ENCODE data around the gene LRRC25.
"Not testable (repeated sequence)": the region's sequence is repeated elsewhere in the genome, so short reads cannot be mapped to it uniquely, and the experiment has no call there.

The LRRC25 gene

DNA sequence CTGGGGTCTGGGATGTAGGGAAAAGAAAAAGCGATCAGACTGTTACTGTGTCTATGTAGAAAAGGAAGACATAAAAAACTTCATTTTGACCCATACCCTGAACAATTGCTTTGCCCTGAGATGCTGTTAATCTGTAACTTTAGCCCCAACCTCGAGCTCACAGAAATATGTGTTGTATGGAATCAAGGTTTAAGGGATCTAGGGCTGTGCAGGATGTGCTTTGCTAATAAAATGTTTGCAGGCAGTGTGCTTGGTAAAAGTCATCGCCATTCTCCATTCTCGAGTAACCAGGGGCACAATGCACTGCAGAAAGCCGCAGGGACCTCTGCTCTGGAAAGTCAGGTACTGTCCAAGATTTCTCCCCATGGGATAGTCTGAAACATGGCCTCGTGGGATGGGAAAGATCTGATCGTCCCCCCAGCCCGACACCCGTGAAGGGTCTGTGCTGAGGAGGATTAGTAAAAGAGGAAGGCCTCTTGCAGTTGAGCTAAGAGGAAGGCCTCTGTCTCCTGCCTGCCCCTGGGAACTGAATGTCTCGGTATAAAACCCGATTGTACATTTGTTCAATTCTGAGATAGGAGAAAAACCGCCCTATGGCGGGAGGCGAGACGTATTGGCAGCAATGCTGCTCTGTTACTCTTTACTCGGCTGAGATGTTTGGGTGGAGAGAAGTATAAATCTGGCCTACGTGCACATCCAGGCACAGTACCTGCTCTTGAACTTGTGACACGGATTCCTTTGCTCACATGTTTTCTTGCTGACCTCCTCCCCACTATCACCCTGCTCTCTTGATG, 5.2 kb upstream of the LRRC25 start:
- not testable (repeated sequence) for DNase-seq (ENCODE audit: low read depth)

DNA sequence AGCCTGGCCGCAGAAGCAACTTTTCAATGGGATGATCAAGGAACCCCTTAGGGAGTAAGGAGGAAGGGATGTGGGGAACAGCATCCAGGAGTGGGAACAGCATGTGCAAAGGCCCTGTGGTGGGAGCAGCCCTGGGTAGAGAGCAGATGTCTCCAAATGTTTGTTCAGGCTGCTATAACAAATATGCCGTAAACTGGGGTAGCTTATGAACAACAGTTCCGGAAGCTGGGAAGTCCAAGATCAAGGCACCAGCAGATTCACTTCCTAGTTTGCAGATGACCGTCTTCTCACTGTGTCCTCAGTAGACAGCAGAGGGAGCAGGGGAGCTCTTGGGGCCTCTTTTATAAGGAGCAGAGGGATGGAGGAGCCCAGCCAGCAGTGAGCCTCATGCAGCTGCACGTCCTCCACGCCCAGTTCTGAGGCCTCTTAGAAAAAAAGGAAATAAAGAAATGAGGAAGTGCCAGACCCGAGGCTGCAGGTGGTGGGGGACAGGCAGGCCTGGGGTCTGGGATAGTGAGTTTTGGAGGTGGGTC, 4.2 kb upstream of the LRRC25 start:
- no peak for DNase-seq (ENCODE audit: low read depth)

DNA sequence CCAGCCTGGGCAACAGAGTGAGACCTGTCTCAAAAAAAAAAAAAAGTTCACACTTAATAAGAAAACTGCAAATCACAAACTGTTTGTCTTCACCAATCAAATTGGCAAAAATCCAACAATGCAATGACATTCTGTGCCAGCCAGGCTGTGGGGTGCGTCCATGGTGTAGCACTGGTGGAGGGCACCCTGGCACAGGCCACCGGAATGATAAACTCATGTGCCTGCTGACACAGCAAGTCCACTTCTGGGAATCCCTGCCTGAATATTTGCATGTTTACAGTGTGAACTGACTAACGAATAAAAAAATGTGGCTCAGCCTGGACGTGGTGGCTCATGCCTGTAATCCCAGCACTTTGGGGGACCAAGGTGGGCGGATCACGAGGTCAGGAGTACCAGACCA, 1.6 kb upstream of the LRRC25 start:
- DNase-seq (ENCODE audit: low read depth), result no peak

DNA sequence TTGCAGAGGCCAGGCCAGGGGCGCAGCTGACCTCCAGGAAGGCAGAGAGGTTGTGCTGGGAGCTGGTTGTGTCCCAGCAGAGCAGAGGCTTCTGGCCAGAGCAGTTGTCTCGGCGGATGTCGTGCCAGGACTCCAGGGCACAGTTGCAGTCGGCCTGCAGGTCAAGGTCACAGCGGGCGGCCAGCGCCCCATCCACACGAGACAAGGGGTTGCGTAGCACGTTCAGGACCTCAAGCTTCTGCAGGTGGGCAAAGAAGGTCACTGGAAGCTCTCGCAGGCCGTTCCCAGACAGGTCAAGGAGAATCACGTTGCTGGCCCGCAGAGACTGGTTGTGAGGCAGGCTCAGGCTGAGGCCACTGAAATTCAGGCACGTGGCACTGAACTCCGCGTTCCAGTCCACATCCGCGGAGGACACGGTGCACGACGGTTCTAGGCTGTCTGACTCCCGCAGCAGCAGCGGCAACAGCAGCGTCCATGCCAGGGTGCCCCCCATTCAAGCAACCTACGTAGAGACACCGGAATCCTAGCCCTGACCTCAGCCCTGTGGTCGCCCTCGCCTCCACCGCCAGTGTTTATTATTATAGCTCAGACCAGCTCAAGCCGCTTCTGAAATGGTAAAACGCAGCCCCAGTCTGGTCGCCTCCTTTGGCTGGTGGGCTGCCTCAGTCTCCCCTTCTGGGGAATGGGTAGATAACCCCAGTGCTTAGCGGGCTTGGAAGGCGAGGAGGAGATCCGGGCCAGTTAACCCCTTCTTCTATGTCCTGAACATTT, 766 bp downstream of the LRRC25 start:
- DNase-seq (ENCODE audit: low read depth), result no peak

DNA sequence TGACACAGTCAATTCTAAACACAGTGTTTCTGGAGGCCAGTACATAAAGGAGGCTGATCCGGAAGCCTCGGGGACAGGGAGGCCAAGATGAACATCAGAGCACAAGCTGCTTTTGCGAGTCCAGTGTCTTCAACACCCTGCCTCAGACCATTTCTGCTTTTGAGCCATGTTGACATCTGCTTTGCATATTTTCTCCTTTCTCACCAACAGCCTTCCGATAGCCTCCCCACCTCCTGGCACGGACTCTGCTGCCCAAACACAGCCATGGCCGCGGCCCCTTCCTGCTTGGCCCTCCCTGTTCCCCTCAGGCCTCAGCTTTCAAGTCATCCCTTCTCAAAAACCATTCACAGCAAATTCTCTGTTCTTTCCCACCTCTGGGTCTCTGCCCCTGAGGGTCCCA, 3.6 kb downstream of the LRRC25 start:
- no peak for DNase-seq (ENCODE audit: low read depth)

DNA sequence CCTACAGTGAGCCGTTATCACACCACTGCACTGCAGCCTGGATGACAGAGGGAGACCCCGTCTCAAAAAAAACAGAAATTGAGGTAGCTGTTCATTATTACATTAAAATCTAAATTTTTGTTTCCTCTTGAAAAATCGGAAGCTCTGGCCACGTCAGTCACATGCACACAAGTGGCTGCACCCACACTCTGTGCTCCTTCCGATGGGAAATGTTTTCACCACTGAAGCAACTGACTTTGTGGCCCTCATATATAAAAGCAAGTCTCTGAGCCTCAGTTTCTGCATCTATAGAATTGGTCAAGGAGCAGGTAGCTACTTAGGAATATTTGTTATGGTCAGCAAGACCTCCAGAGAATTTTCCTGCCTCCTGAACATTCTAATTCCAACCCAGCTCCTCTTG, 4.5 kb downstream of the LRRC25 start:
- no peak for DNase-seq (ENCODE audit: low read depth)

DNA sequence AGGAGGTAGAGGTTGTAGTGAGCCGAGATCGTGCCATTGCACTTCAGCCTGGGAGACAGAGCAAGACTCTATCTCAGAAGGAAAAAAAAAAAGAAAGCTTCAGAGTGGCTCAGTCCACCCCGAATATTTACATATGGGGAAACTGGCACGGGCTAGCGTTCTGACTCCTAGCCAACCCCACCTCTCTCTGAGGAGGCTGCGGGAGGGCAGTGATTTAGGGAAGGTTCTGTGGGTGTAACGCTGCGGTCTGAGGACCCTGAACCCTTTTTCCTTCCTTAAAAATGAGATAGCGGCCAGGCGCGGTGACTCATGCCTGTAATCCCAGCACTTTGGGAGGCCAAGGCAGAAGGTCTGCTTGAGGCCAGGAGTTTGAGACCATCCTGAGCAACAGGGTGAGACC, 5.0 kb downstream of the LRRC25 start:
- no peak for DNase-seq (ENCODE audit: low read depth)

DNA sequence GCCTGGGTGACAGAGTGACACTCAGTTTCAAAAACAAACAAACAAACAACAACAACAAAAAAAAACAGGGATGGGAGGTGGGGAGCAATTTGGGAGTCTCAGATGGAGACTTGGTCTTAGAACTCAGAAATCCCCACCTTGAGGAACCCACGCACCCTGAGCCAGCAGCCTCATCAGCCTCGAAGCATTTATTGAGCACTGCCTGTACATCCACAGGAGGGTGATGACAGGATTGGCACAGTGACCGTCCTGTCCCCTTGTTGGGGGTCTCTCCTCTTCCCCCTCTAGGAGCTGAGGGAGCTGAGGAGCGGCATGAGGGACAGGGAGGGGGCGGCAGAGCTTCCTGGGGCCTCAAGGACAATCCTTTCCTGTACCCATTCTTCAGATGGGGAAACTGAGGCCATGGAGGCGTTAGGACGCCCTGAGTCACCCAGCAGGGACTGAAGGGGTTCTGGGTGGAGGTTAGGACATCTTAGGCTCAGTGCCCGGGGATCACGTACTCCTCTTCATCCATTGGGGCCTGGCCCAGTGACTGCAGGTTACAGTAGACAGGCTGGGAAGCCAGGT, 5.8 kb downstream of the LRRC25 start:
- DNase-seq (ENCODE audit: low read depth), result no peak

DNA sequence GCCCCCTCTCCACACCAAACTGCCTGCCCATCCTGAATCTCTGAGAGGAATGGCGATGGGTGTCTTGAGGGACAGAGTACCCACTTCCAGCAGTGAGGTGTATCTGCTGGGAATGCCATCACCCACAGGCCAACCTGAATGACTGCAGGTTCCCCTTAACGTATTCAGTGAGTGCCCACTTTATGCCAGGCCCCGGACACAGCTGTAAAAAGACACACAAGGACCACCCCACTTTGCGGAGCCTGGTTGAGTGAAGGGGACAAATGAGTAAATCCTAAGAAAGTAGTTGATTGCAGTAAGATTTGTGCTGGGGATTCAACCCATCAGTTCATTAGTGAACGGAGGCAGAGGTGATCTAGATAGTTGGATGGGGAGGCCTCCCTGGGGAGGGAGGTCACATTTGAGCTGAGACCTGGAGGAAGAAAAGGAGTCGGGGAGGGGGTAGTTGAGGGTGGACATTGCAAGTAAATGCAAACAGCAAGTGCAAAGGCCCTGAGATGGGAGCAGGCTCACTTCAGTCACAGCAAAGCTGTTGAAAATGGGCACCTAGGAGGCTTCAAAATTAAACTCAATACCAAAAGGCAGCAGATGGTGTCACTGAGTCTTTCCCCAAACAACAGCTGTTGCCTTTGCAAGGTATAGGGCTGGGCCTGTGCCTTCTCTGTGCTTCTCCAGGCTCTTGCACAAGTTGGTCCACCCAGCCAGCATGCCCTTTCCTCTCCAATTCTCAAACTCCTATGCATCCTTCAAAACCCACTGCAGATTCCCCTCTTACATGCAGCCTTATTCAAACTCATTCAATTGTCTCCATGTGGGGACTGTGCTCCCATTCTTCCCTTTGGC, 7.1 kb downstream of the LRRC25 start:
- DNase-seq (ENCODE audit: low read depth), result no peak

DNA sequence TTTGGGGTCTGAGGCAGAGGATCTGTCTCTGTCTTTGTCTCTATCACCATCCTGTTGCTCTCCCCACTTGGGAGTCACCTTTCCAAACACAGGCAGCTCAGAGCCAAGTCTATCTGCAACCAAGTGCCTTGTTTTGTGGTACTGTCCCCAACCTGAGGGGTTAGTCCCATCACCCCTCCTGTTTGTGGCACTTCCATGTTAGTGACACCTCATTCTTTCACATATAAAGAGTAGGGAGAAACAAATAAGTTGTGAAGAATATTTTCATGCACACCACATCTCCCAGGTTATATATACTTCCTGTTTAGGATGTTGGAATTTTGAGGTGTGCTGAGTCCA, 7.7 kb downstream of the LRRC25 start:
- DNase-seq (ENCODE audit: low read depth), result no peak

DNA sequence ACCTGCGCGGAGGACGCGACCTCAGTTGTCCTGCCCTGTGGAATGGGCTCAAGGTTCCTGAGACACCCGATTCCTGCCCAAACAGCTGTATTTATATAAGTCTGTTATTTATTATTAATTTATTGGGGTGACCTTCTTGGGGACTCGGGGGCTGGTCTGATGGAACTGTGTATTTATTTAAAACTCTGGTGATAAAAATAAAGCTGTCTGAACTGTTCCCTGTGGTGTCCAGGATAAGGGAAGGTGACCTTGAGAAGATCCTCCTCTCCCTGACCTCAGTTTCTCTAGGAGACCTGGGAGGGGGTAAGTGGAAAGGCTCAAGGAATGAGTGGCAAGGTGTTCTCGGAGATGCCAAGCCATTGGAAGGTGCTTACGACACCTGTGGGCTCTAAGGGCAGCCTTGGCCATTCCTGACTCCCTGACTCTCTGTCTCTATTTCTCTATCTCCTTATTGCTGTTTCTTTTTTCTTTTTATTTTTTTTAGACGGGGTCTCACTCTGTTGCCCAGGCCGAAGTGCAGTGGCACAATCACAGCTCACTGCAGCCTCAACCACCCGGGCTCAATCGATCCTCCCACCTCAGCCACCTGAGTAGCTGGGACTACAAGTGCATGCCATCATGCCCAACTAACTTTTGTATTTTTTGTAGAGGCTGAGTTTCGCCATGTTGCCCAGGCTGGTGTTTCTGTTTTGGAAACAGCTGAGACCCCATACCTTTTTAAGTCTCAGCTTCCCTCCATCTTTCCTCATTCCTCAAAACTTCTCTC, 8.3 kb downstream of the LRRC25 start:
- DNase-seq (ENCODE audit: low read depth), result no peak

DNA sequence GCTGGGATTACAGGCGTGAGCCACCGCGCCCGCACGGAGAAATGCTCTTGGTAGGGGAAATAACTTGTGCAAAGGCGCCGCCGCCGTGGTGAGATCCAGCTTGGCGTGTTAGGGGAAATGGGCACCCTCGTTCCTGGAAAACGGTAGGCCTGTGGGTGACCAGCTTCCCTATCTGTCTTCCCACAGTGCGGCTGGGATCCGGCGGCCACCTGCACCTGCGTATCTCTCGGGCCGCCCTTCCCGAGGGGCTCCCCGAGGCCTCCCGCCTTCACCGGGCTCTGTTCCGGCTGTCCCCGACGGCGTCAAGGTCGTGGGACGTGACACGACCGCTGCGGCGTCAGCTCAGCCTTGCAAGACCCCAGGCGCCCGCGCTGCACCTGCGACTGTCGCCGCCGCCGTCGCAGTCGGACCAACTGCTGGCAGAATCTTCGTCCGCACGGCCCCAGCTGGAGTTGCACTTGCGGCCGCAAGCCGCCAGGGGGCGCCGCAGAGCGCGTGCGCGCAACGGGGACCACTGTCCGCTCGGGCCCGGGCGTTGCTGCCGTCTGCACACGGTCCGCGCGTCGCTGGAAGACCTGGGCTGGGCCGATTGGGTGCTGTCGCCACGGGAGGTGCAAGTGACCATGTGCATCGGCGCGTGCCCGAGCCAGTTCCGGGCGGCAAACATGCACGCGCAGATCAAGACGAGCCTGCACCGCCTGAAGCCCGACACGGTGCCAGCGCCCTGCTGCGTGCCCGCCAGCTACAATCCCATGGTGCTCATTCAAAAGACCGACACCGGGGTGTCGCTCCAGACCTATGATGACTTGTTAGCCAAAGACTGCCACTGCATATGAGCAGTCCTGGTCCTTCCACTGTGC, 9.1 kb downstream of the LRRC25 start:
- no peak for DNase-seq (ENCODE audit: low read depth)

DNA sequence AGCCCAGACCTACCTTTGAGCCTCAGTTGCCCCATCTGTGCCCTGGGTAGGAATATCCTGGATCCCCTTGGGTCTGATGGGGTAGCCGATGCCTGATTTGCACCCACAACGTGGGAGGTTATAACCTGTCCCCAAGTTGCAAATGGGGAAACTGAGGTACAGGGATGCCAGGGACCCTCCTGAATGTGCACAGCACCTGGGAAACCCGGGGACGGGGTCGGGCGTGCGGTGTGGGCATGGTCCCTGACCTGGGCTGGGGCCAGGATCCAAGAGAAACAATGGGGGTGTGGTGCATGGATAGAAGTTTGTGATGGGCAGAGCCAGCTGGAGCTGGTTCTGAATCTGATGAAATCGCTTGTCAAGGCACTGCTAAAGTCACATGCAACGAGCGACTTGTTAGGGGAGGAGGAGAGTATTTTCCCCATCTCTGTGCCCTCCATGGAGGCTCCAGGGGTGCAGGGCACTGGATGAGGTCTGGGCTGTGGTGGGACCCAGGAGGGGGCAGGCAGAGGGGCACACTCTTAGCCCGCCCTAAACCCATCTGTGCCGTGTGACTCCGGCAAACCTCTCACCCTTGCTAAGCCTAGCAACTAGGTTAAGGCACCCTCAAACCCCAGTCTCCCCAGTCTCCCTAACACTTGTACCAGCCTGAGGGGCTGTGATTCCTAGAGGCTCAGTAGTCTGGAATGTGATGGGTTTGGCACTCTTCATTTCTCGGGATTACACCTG, 10.7 kb downstream of the LRRC25 start:
- DNase-seq (ENCODE audit: low read depth), result peak; percentile 47

DNA sequence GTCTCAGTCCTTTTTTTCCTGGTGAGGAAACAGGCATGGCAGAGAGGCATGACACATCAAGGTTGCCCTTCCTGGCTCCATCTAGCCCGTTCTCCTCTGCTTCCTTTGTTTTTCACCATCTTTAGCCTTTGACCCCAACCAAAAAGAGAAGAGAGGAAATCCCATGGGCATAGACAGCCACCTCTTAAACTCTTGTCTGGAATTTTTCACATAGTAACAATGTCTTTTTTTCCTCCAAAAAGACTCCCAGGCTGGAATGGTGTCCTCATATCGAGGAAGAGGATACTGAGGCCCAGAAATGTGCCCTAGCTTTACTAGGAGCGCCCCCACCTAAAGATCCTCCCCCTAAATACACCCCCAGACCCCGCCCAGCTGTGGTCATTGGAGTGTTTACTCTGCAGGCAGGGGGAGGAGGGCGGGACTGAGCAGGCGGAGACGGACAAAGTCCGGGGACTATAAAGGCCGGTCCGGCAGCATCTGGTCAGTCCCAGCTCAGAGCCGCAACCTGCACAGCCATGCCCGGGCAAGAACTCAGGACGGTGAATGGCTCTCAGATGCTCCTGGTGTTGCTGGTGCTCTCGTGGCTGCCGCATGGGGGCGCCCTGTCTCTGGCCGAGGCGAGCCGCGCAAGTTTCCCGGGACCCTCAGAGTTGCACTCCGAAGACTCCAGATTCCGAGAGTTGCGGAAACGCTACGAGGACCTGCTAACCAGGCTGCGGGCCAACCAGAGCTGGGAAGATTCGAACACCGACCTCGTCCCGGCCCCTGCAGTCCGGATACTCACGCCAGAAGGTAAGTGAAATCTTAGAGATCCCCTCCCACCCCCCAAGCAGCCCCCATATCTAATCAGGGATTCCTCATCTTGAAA, 11.5 kb downstream of the LRRC25 start, which contains the start of gene GDF15:
Gene GDF15 (plus strand): TSS at position 484 of the 868 bp plus-strand sequence. CDS start 32 bp downstream, at position 516.
- peak; percentile 92 for DNase-seq (ENCODE audit: low read depth)

DNA sequence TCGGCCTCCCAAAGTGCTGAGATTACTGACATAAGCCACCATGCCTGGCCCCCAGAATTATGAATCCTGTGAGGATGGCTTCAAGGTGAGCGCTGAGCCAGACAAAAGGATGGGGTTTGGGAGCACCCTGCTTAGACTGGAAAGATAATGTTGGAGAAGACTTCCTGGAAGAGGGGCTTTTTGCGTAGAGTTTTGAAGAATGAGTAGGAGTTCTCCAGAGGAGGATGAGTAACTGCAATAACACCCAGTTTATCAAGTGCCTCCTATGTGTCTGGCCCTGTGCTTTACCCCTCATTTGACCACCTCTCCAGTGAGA, 12.1 kb downstream of the LRRC25 start:
- DNase-seq (ENCODE audit: low read depth), result no peak

DNA sequence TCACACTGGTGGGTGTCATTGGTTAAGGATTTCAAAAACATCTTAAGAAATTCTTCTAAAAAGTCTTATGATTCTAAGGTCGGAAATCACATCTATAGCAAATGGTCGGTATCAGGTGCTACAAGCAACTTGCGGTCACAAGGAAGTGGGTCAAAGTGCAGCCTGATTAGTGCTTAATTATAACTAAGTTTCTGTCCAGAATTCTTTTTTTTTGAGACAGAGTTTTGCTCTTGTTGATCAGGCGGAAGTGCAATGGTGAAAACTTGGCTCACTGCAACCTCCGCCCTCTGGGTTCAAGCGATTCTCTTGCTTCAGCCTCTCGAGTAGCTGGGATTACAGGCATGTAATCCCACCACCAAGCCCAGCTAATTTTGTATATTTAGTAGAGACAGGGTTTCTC, 12.6 kb downstream of the LRRC25 start:
- no peak for DNase-seq (ENCODE audit: low read depth)

DNA sequence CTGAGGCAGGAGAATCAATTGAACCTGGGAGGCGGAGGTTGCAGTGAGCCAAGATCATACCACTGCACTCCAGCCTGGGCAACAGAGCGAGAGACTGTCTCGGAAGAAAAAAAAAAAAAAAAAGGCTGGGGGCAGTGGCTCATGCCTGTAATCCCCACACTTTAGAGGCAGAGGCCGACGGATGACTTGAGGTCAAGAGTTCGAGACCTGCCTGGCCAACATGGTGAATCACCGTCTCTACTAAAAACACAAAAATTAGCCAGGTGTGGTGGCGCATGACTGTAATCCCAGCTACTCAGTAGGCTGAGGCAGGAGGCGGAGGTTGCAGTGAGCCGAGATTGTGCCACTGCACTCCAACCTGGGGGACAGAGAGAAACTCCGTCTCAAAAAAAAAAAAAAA, 13.8 kb downstream of the LRRC25 start:
- DNase-seq (ENCODE audit: low read depth), result not testable (repeated sequence)

DNA sequence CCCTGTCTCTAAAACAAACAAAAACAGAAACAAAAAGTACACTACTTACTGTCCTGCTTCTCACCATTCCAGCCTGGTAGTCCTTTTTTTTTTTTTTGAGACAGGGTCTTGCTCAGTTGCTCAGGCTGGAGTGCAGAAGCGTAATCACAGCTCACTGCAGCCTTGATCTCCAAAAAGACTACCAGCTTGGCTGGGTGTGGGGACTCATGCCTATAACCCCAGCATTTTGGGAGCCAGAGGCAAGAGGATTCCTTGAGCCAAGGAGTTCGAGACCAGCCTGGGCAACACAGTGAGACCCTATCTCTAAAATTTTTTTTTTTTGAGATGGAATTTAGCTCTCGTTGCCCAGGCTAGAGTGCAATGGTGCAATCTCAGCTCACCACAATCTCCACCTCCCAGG, 16.6 kb downstream of the LRRC25 start:
- no peak for DNase-seq (ENCODE audit: low read depth)
